Natural killer cell (primary cell): ENCODE results near the gene ST3GAL3. TPM values are rescaled to one million over a fixed set of nuclear protein-coding genes. Genes with fewer than 3 reads are reported as not detected.

Source experiments
- ATAC-seq, 3 donors: fragments of 150-1000 bp in 2 of 3; fragments of 200-7000 bp in 1 of 3; cut with Tn5 transposase; 1 replicate in 1 of 3; 2 replicates in 2 of 3; pipeline ENCODE4 v1.10.0; 2021; ENCODE audit warnings: mild to moderate bottlenecking in 2 of 3, moderate library complexity in 2 of 3
- DNase-seq, 2 donors: peaks; one replicate each; pipeline versions ENCODE4 v3.0.0 to v3.0.0-alpha.2; 2013 to 2021; ENCODE audit warnings: mixed read lengths in 1 of 2
- H3K27ac ChIP-seq: one replicate; pipeline ENCODE4 v1.5.1; 2013; ENCODE audit warnings: mild to moderate bottlenecking, low read length
- H3K27me3 ChIP-seq: one replicate; pipeline ENCODE4 v1.6.1; 2013; ENCODE audit warnings: low read length; ENCODE audit not compliant: control insufficient read depth, insufficient read depth
- H3K36me3 ChIP-seq: one replicate; pipeline ENCODE4 v1.6.1; 2013; ENCODE audit warnings: low read length; ENCODE audit not compliant: control insufficient read depth, insufficient read depth
- H3K4me1 ChIP-seq: one replicate; pipeline ENCODE4 v1.6.1; 2013; ENCODE audit warnings: low read length; ENCODE audit not compliant: control insufficient read depth, insufficient read depth
- H3K4me3 ChIP-seq: one replicate; pipeline ENCODE4 v1.5.1; 2013; ENCODE audit warnings: low read length
- H3K9me3 ChIP-seq: one replicate; pipeline ENCODE4 v1.6.1; 2013; ENCODE audit warnings: low read length; ENCODE audit not compliant: control insufficient read depth, insufficient read depth
- H3K27ac Mint-ChIP-seq, 2 donors: one replicate each; pipeline ENCODE4 v1.8.0; 2022; ENCODE audit warnings: mild to moderate bottlenecking in 2 of 2, mixed read lengths in 2 of 2, moderate library complexity in 1 of 2
- H3K27me3 Mint-ChIP-seq, 2 donors: one replicate each; pipeline ENCODE4 v1.8.0; 2022; ENCODE audit warnings: low read depth in 2 of 2, mixed read lengths in 2 of 2
- H3K36me3 Mint-ChIP-seq: one replicate; pipeline ENCODE4 v1.8.0; 2022; ENCODE audit warnings: mixed read lengths
- H3K4me1 Mint-ChIP-seq, 2 donors: one replicate each; pipeline ENCODE4 v1.8.0; 2022; ENCODE audit warnings: mixed read lengths in 2 of 2
- H3K4me3 Mint-ChIP-seq: one replicate; pipeline ENCODE4 v1.8.0; 2022; ENCODE audit warnings: mild to moderate bottlenecking, moderate library complexity, mixed read lengths
- H3K9me3 Mint-ChIP-seq, 2 donors: one replicate each; pipeline ENCODE4 v1.8.0; 2022; ENCODE audit warnings: mixed read lengths in 2 of 2
- CTCF ChIP-seq: fragments of 200-600 bp; IDR thresholded peaks from one replicate; pipeline ENCODE4 v1.8.0; 2022; ENCODE audit warnings: antibody characterized with exemption
- WGBS: methylation state at CpG from one replicate; pipeline ENCODE4 v1.1.7; 2013; ENCODE audit warnings: missing lambda C conversion rate; ENCODE audit not compliant: insufficient coverage; 5-methylcytosine and 5-hydroxymethylcytosine counted together
- intact Hi-C: fragments of 100-400 bp; cut with micrococcal nuclease; formaldehyde crosslinking; loops from one replicate; pipeline ENCODE4 v1.14.2; 2022
- total RNA-seq, 4 donors: library from RNA; stranded (reverse); fragments of 120-200 nt in 1 of 4; gene quantifications; one replicate each; pipeline versions ENCODE4 v1.2.3 to v1.2.4, GENCODE V29; 2013 to 2022

Gene ST3GAL3
- total RNA-seq, 3 donors from 2014 or later (not counting 1 experiment from before 2014, with no cell fraction given): 22.2 to 27.3 (median 22.3) TPM

GRCh38 chr1:43963890-43964289 lies 256.6 kb downstream of the ST3GAL3 start:
- Histone ChIP-seq H3K27ac (no peak overlapping the region), H3K9me3 (no peaks in the 10 kb centered on the region), H3K36me3 (peaks cover 12% of the 10 kb centered on the region), H3K27me3 (no peaks in the 10 kb centered on the region), H3K4me1 (no peaks in the 10 kb centered on the region), H3K4me3 (no peak overlapping the region)
- Mint-ChIP-seq H3K27ac (no peak overlapping the region), H3K36me3 (no peaks in the 10 kb centered on the region), H3K27me3 (no peaks in the 10 kb centered on the region), H3K4me1 (no peaks in the 10 kb centered on the region), H3K9me3 (no peaks in the 10 kb centered on the region), H3K4me3 (no peak overlapping the region)
- 92% methylated on average over 4 of the region's 5 CpGs for WGBS
- intact Hi-C loops: no loop called here
- no peak for ATAC-seq
- no peak for TF ChIP-seq CTCF
- DNase-seq: no peak

GRCh38 chr1:43965316-43965715 lies 258.0 kb downstream of the ST3GAL3 start:
- Histone ChIP-seq H3K27ac (no peak overlapping the region), H3K36me3 (peaks cover 9% of the 10 kb centered on the region), H3K9me3 (no peaks in the 10 kb centered on the region), H3K4me1 (peaks cover 10% of the 10 kb centered on the region), H3K27me3 (no peaks in the 10 kb centered on the region), H3K4me3 (no peak overlapping the region)
- Mint-ChIP-seq H3K4me1 (peaks cover 11 to 13% of the 10 kb centered on the region in 2 donors), H3K9me3 (no peaks in the 10 kb centered on the region), H3K27me3 (no peaks in the 10 kb centered on the region), H3K36me3 (no peaks in the 10 kb centered on the region), H3K27ac (no peak overlapping the region), H3K4me3 (no peak overlapping the region)
- intact Hi-C loops: no loop called here
- no peak for ATAC-seq
- no peak for DNase-seq
- WGBS: 96% methylated on average over 3 of the region's 3 CpGs
- TF ChIP-seq CTCF: no peak

- Histone ChIP-seq H3K27me3 (no peaks in the 10 kb centered on the region), H3K4me3 (no peak overlapping the region), H3K27ac (no peak overlapping the region), H3K9me3 (no peaks in the 10 kb centered on the region), H3K36me3 (peaks cover 3% of the 10 kb centered on the region), H3K4me1 (peaks cover 20% of the 10 kb centered on the region)
- Mint-ChIP-seq H3K4me3 (no peak overlapping the region), H3K27me3 (no peaks in the 10 kb centered on the region), H3K9me3 (no peaks in the 10 kb centered on the region), H3K4me1 (peaks cover 24 to 25% of the 10 kb centered on the region in 2 donors), H3K36me3 (no peaks in the 10 kb centered on the region), H3K27ac (no peak overlapping the region)
- ATAC-seq (no peak), DNase-seq (peak in 1 of 2 donors; percentile 56)
- intact Hi-C loops: no loop called here
- TF ChIP-seq CTCF: no peak
- 94% methylated on average over 6 of the region's 6 CpGs for WGBS
These were observed 261.1 kb downstream of the ST3GAL3 start for GRCh38 chr1:43968348-43968948.

- Histone ChIP-seq H3K36me3 (peaks cover 3% of the 10 kb centered on the region), H3K9me3 (no peaks in the 10 kb centered on the region), H3K27me3 (no peaks in the 10 kb centered on the region), H3K27ac (no peak overlapping the region), H3K4me1 (peaks cover 26% of the 10 kb centered on the region), H3K4me3 (no peak overlapping the region)
- no peaks in the 10 kb centered on the region for H3K27me3 Mint-ChIP-seq
- no peak for ATAC-seq
- H3K4me3 Mint-ChIP-seq: peak overlapping the region; percentile 95
- no peaks in the 10 kb centered on the region for H3K9me3 Mint-ChIP-seq
- peak overlapping the region; percentile 75 to 82 for H3K27ac Mint-ChIP-seq
- intact Hi-C loops: loop anchor here (1.0 kb wide), 1 partner anchor 23 kb away; the partner anchor contains the start of gene IPO13
- no peaks in the 10 kb centered on the region for H3K36me3 Mint-ChIP-seq
- H3K4me1 Mint-ChIP-seq: peaks cover 34% of the 10 kb centered on the region in 2 donors
- 65% methylated on average over 7 of the region's 7 CpGs for WGBS
- no peak for DNase-seq
- TF ChIP-seq CTCF: no peak
These were observed 262.0 kb downstream of the ST3GAL3 start for GRCh38 chr1:43969416-43969745.
